ENCODE measurements around the gene INAVA.

- TF ChIP-seq, protein P1, sequence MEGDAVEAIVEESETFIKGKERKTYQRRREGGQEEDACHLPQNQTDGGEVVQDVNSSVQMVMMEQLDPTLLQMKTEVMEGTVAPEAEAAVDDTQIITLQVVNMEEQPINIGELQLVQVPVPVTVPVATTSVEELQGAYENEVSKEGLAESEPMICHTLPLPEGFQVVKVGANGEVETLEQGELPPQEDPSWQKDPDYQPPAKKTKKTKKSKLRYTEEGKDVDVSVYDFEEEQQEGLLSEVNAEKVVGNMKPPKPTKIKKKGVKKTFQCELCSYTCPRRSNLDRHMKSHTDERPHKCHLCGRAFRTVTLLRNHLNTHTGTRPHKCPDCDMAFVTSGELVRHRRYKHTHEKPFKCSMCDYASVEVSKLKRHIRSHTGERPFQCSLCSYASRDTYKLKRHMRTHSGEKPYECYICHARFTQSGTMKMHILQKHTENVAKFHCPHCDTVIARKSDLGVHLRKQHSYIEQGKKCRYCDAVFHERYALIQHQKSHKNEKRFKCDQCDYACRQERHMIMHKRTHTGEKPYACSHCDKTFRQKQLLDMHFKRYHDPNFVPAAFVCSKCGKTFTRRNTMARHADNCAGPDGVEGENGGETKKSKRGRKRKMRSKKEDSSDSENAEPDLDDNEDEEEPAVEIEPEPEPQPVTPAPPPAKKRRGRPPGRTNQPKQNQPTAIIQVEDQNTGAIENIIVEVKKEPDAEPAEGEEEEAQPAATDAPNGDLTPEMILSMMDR (IDR thresholded peaks at IDR 0.05), result no peak
- TF ChIP-seq POLR2A (IDR thresholded peaks at IDR 0.05), result no peak
These were observed 35.0 kb downstream of the INAVA start for GRCh38 chr1:200929530-200930278.

Data from tibial nerve (tissue), 3 donors.